WI38 (cell line): ENCODE results near the gene DHRS3.

Experiments used
- H3K4me3 ChIP-seq: 2 replicates; pipeline ENCODE4 v1.5.1; 2011; ENCODE audit warnings: low read depth, mild to moderate bottlenecking, control low read depth, low read length
- TF ChIP-seq, protein P1 (sequence below): IDR thresholded peaks from 2 replicates; pipeline ENCODE4 v1.5.1; 2012; ENCODE audit warnings: low read depth, mild to moderate bottlenecking, control low read depth, low read length

Gene DHRS3

GRCh38 chr1:12555411-12556367 is 62.3 kb downstream of the DHRS3 start:
- TF ChIP-seq, protein P1, sequence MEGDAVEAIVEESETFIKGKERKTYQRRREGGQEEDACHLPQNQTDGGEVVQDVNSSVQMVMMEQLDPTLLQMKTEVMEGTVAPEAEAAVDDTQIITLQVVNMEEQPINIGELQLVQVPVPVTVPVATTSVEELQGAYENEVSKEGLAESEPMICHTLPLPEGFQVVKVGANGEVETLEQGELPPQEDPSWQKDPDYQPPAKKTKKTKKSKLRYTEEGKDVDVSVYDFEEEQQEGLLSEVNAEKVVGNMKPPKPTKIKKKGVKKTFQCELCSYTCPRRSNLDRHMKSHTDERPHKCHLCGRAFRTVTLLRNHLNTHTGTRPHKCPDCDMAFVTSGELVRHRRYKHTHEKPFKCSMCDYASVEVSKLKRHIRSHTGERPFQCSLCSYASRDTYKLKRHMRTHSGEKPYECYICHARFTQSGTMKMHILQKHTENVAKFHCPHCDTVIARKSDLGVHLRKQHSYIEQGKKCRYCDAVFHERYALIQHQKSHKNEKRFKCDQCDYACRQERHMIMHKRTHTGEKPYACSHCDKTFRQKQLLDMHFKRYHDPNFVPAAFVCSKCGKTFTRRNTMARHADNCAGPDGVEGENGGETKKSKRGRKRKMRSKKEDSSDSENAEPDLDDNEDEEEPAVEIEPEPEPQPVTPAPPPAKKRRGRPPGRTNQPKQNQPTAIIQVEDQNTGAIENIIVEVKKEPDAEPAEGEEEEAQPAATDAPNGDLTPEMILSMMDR, result no peak
- H3K4me3 ChIP-seq, result no peak overlapping the region

GRCh38 chr1:12554521-12555305 is 63.3 kb downstream of the DHRS3 start:
- TF ChIP-seq, protein P1, result no peak
- no peak overlapping the region for H3K4me3 ChIP-seq

- TF ChIP-seq, protein P1, result no peak
- no peak overlapping the region for H3K4me3 ChIP-seq
Measured at GRCh38 chr1:12553963-12554362, 64.0 kb downstream of the DHRS3 start.

DNA sequence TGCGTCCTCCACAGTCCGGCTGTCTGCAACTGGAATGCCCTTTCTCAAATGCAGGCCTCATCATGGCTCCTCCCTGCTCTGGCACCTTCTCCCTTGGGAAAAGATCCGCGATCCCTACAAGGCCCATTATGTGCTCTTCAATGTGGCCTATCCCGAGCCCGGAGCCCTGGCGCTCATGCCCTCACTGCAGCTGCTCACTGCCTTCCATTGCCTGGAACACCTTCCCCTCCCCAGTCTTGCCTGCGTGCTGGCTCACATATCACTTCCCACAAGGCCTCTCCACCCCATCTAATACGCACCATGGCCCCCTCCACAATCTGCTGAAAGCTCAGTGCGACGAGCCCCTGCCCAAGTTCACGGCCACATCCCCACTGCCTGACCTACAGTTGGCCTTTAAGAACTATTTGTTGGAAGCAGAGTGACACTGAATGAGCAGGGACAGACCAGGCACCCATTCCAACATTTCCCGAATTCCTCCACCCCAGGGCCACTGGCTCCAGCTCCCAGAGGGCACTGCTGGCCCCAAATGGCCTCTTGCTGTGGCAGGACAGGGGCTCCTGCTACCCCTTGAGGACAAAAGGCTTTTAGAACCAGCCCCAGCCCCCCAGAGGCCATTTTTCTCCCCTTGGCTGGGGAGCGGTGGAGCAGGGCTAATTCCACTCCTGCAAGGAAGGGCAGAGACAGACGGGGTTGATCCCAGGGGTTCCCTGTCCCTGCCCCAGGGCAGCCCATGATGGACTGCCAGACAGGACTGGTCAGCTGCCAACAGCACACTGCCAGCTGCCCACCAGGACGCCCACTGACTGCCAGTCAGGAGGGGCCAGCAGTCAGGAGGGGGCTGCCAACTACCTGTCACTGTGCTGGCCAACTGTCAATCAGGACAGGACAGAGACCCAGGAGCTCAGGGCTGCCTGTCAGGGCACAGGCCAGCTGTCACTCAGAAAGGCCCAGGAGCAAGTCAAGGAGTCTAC is 64.8 kb downstream of the DHRS3 start:
- TF ChIP-seq, protein P1, result no peak
- H3K4me3 ChIP-seq, result no peak overlapping the region

DNA sequence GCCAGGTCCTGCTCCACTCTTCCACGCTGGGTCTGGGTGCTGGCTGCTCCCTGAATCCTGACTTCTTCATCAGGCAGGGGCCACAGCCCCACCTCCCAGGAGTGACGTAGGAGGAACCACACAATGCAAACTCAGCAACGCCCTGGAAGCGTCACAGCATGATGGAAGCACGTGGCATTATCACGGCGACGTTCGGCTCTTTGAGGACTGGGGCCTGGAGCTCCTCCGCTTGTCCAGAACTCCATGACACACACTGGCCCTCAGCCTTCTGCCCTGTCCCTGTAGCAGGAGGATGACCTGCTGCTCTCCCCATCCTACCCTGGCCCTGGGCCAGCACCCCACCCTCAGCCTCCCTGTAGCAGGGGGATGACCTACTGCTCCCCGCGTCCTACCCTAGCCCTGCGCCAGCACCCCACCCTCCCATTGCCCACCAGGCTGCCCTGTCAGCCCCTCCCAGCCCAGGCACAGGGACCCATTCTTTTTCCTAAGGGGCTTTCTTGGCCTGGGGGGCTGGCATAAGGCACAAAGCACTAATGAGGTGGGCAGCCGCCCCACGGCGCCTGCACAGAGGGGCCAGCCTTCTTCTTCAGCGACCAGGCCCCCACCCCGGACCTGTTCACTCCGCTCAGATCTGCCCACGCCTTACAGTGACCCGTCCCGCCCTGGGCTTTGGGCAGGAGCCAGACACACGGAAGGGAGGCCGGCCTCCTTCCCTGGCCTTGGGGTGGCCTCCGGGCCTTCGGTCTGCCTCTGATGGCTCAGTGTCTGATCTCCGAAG is 65.7 kb downstream of the DHRS3 start:
- H3K4me3 ChIP-seq, result no peak overlapping the region
- TF ChIP-seq, protein P1, result no peak

- TF ChIP-seq, protein P1, result no peak
Measured at GRCh38 chr1:12551584-12551983, 66.4 kb downstream of the DHRS3 start.

More at GRCh38 chr1:12551584-12551983, 66.4 kb downstream of the DHRS3 start:
- no peak overlapping the region for H3K4me3 ChIP-seq
